ENCODE data around the gene DOK6. TPM values are rescaled to one million over a fixed set of nuclear protein-coding genes. Genes with fewer than 3 reads are reported as not detected.
"Not testable (repeated sequence)": the region's sequence is repeated elsewhere in the genome, so short reads cannot be mapped to it uniquely, and the experiment has no call there.

The DOK6 gene
- total RNA-seq, 1 donor from 2014 or later = 0.06 TPM

DNA sequence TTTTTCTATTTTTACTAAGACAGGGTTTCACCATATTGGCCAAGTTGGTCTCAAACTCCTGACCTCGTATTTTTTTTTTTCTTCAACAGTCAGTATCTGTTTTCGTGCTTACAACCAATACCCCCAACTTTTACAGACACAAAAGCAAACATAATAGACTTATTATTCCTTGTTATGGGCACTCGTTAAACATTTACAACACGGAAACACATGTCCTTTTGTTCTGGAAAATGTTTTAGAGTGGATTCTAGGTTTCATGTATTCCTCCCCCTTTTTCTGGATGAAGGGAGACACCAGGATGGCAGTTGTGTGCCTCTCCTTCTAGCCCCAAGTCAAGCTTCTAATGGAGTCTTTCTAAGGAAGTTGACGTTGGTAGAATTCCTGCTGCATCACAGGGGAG lies 458.2 kb downstream of the DOK6 start:
- no peak overlapping the region for H3K4me3 ChIP-seq (ENCODE audit: low read depth, low read length)
- DNase-seq (ENCODE audit: low read depth) = no peak
- TF ChIP-seq CTCF (conservative IDR thresholded peaks at IDR 0.05; ENCODE audit: low read depth, low read length) = no peak

DNA sequence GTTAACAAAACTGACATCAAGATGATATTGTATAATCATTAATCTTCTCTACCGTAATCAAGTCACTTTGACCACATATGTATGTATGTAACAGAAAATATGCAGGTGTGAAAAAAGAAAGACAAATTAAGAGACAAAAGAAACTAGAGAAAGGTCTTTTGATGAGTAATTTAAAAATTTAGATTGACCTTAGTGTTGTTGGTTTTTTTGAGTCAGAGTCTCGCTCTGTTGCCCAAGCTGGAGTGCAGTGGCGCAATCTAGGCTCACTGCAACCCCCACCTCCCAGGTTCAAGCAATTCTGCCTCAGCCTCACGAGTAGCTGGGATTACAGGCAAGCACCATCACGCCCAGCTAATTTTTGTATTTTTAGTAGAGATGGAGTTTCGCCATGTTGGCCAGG lies 464.1 kb downstream of the DOK6 start:
- H3K4me3 ChIP-seq (ENCODE audit: low read depth, low read length); DNase-seq (ENCODE audit: low read depth): not testable (repeated sequence)

GRCh38 chr18:69865776-69866175 lies 465.1 kb downstream of the DOK6 start:
- H3K4me3 ChIP-seq (ENCODE audit: low read depth, low read length) = no peak overlapping the region
- no peak for DNase-seq (ENCODE audit: low read depth)
- TF ChIP-seq CTCF (conservative IDR thresholded peaks at IDR 0.05; ENCODE audit: low read depth, low read length) = no peak

DNA sequence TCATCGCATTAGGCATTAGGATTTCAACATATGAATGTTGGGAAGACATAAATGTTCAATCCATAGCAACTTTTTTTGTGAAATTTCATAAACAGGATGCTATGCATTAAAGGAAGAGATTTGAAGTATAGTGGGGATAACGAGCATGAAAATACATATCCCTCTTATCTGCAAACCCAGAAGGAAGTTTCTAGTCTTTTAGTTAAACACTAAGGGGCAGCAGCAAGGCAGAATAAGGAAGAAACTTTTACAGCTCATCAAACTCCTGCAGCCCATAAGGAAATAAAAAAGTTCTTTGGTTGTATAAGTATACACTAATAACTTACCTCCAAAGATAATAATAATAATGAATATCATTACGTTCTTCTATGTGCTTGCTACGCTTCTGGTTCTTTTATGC lies 465.5 kb downstream of the DOK6 start:
- TF ChIP-seq CTCF (conservative IDR thresholded peaks at IDR 0.05; ENCODE audit: low read depth, low read length) = no peak
- H3K4me3 ChIP-seq (ENCODE audit: low read depth, low read length) = no peak overlapping the region
- DNase-seq (ENCODE audit: low read depth) = no peak

DNA sequence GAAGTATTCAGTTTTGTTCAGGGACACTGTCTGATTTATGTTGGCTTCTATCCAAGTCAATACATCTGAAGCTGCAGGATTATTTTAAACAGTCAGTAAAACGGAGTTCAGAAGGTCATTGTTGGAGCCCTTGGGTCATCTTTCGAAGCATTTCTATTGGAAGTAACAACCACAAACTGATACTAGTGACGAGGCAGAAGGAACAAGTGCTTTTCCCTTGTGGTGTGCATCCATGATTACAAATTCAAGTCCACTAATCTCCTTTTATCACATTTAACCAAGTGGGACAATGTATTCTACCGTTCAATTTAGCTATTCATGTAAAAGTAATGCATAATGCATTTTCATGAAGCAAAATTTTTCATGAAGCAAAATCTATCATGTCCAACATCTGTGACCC lies 470.0 kb downstream of the DOK6 start:
- DNase-seq (ENCODE audit: low read depth) = no peak

GRCh38 chr18:69871363-69871762 lies 470.7 kb downstream of the DOK6 start:
- no peak overlapping the region for H3K4me3 ChIP-seq (ENCODE audit: low read depth, low read length)
- no peak for DNase-seq (ENCODE audit: low read depth)
- no peak for TF ChIP-seq CTCF (conservative IDR thresholded peaks at IDR 0.05; ENCODE audit: low read depth, low read length)

More for the DNA sequence above, 470.0 kb downstream of the DOK6 start:
- H3K4me3 ChIP-seq (ENCODE audit: low read depth, low read length) = no peak overlapping the region
- no peak for TF ChIP-seq CTCF (conservative IDR thresholded peaks at IDR 0.05; ENCODE audit: low read depth, low read length)

DNA sequence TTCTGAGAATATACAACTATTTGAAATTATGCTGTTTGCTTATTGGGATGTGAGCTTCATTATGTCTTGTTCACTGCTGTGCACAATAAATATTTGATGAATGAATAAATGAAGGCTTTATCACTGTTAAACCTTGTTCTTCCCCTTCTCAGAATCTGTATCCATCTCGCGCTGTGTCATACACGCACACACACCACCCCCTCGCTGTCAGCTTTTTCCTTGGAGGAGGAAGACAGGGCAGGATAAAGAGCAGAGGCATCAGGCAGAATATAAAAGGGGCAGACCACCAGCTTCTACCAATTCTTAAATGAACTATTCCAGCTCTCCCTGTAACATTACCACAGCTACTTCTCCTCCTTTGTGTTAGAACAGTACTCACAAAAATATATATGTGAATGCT lies 472.0 kb downstream of the DOK6 start:
- TF ChIP-seq CTCF (conservative IDR thresholded peaks at IDR 0.05; ENCODE audit: low read depth, low read length) = no peak
- no peak for DNase-seq (ENCODE audit: low read depth)

DNA sequence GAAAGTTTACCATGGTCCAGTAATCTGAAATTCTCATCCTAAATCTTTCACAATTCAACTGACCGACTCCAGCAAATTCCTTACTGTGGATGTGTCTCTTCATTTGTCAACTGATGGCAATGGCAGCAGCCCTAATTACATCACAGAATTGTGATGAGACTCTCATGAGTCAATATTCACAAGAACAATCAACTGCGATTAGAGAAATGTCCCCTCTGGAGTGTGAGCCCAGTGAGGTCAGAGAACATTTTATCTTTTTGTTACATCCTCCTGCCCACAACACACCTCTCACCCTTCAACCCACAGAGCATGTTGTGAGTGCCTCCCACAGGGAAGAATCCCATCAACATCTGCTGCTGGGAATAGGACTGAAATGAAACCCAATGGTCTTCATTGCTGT lies 473.4 kb downstream of the DOK6 start:
- no peak overlapping the region for H3K4me3 ChIP-seq (ENCODE audit: low read depth, low read length)
- no peak for TF ChIP-seq CTCF (conservative IDR thresholded peaks at IDR 0.05; ENCODE audit: low read depth, low read length)
- peak; percentile 0 for DNase-seq (ENCODE audit: low read depth)

More for the DNA sequence above, 472.0 kb downstream of the DOK6 start:
- H3K4me3 ChIP-seq (ENCODE audit: low read depth, low read length) = no peak overlapping the region
